ENCODE results near the gene TACC2. TPM values are rescaled to one million over a fixed set of nuclear protein-coding genes. Genes with fewer than 3 reads are reported as not detected.

TACC2 gene
- total RNA-seq, 1 donor from 2014 or later = 22.0 TPM

- H3K4me1 ChIP-seq (ENCODE audit: insufficient read depth, low read length) = no peaks in the 10 kb centered on the region
- H3K4me1 Mint-ChIP-seq (ENCODE audit: low read depth, unreplicated experiment) = no peaks in the 10 kb centered on the region
- H3K9me3 ChIP-seq (ENCODE audit: insufficient read depth, low read depth, low read length) = no peaks in the 10 kb centered on the region
- H2AFZ ChIP-seq (ENCODE audit: low read depth, low read length) = no peak overlapping the region
- no peaks in the 10 kb centered on the region for H3K27me3 ChIP-seq (ENCODE audit: insufficient read depth, low read length)
- DNase-seq (ENCODE audit: low read depth) (peak; percentile 24), FAIRE-seq (no peak)
- H3K4me2 ChIP-seq (ENCODE audit: low read length) = no peak overlapping the region
- no peaks in the 10 kb centered on the region for H3K79me2 ChIP-seq (ENCODE audit: insufficient read depth, low read length)
- no peaks in the 10 kb centered on the region for H3K9me3 Mint-ChIP-seq (ENCODE audit: unreplicated experiment)
- H3K27ac Mint-ChIP-seq (ENCODE audit: unreplicated experiment) = no peak overlapping the region
- TF ChIP-seq CTCF (IDR thresholded peaks at IDR 0.05; ENCODE audit: insufficient read depth, low read depth, low read length) = no peak
- no peak for TF ChIP-seq EZH2 (IDR thresholded peaks at IDR 0.05; ENCODE audit: insufficient read depth, low read length)
- H3K27me3 Mint-ChIP-seq (ENCODE audit: low read depth, unreplicated experiment) = no peaks in the 10 kb centered on the region
- peaks cover 24% of the 10 kb centered on the region for H3K36me3 Mint-ChIP-seq (ENCODE audit: low read depth, unreplicated experiment)
- peaks cover 16% of the 10 kb centered on the region for H3K36me3 ChIP-seq (ENCODE audit: insufficient read depth, low read length)
- no peak overlapping the region for H3K27ac ChIP-seq (ENCODE audit: low read depth, low read length)
- H3K4me3 Mint-ChIP-seq (ENCODE audit: unreplicated experiment) = no peak overlapping the region
- no peak overlapping the region for H3K4me3 ChIP-seq (ENCODE audit: insufficient read depth, low read depth, low read length)
- H3K9ac ChIP-seq (ENCODE audit: low read length) = no peak overlapping the region
- no peaks in the 10 kb centered on the region for H4K20me1 ChIP-seq (ENCODE audit: insufficient read depth, low read length)
Measured at GRCh38 chr10:122239578-122240257, 250.8 kb downstream of the TACC2 start.

- Histone ChIP-seq H2AFZ (ENCODE audit: low read depth, low read length) (no peak overlapping the region), H3K9ac (ENCODE audit: low read length) (no peak overlapping the region), H4K20me1 (ENCODE audit: insufficient read depth, low read length) (no peaks in the 10 kb centered on the region), H3K4me3 (ENCODE audit: insufficient read depth, low read depth, low read length) (no peak overlapping the region), H3K4me2 (ENCODE audit: low read length) (no peak overlapping the region), H3K27me3 (ENCODE audit: insufficient read depth, low read length) (no peaks in the 10 kb centered on the region), H3K4me1 (ENCODE audit: insufficient read depth, low read length) (no peaks in the 10 kb centered on the region), H3K27ac (ENCODE audit: low read depth, low read length) (no peak overlapping the region), H3K9me3 (ENCODE audit: insufficient read depth, low read depth, low read length) (no peaks in the 10 kb centered on the region), H3K79me2 (ENCODE audit: insufficient read depth, low read length) (no peaks in the 10 kb centered on the region), H3K36me3 (ENCODE audit: insufficient read depth, low read length) (peaks cover 16% of the 10 kb centered on the region)
- Mint-ChIP-seq H3K27me3 (ENCODE audit: low read depth, unreplicated experiment) (no peaks in the 10 kb centered on the region), H3K36me3 (ENCODE audit: low read depth, unreplicated experiment) (peaks cover 22% of the 10 kb centered on the region), H3K4me1 (ENCODE audit: low read depth, unreplicated experiment) (no peaks in the 10 kb centered on the region), H3K4me3 (ENCODE audit: unreplicated experiment) (no peak overlapping the region), H3K9me3 (ENCODE audit: unreplicated experiment) (no peaks in the 10 kb centered on the region), H3K27ac (ENCODE audit: unreplicated experiment) (no peak overlapping the region)
- no peak for DNase-seq (ENCODE audit: low read depth)
- no peak for FAIRE-seq
- TF ChIP-seq EZH2 (IDR thresholded peaks at IDR 0.05; ENCODE audit: insufficient read depth, low read length) = no peak
- no peak for TF ChIP-seq CTCF (IDR thresholded peaks at IDR 0.05; ENCODE audit: insufficient read depth, low read depth, low read length)
Measured at GRCh38 chr10:122240401-122240800, 251.4 kb downstream of the TACC2 start.

- Histone ChIP-seq H3K36me3 (ENCODE audit: insufficient read depth, low read length) (peaks cover 11% of the 10 kb centered on the region), H4K20me1 (ENCODE audit: insufficient read depth, low read length) (no peaks in the 10 kb centered on the region), H2AFZ (ENCODE audit: low read depth, low read length) (no peak overlapping the region), H3K27ac (ENCODE audit: low read depth, low read length) (no peak overlapping the region), H3K79me2 (ENCODE audit: insufficient read depth, low read length) (no peaks in the 10 kb centered on the region), H3K4me1 (ENCODE audit: insufficient read depth, low read length) (no peaks in the 10 kb centered on the region), H3K27me3 (ENCODE audit: insufficient read depth, low read length) (no peaks in the 10 kb centered on the region), H3K4me3 (ENCODE audit: insufficient read depth, low read depth, low read length) (no peak overlapping the region), H3K9ac (ENCODE audit: low read length) (no peak overlapping the region), H3K4me2 (ENCODE audit: low read length) (no peak overlapping the region), H3K9me3 (ENCODE audit: insufficient read depth, low read depth, low read length) (no peaks in the 10 kb centered on the region)
- DNase-seq (ENCODE audit: low read depth) (no peak), FAIRE-seq (no peak)
- Mint-ChIP-seq H3K27me3 (ENCODE audit: low read depth, unreplicated experiment) (no peaks in the 10 kb centered on the region), H3K4me1 (ENCODE audit: low read depth, unreplicated experiment) (no peaks in the 10 kb centered on the region), H3K27ac (ENCODE audit: unreplicated experiment) (no peak overlapping the region), H3K36me3 (ENCODE audit: low read depth, unreplicated experiment) (peaks cover 22% of the 10 kb centered on the region), H3K9me3 (ENCODE audit: unreplicated experiment) (no peaks in the 10 kb centered on the region), H3K4me3 (ENCODE audit: unreplicated experiment) (no peak overlapping the region)
- TF ChIP-seq CTCF (IDR thresholded peaks at IDR 0.05; ENCODE audit: insufficient read depth, low read depth, low read length) (no peak), EZH2 (IDR thresholded peaks at IDR 0.05; ENCODE audit: insufficient read depth, low read length) (no peak)
Measured at GRCh38 chr10:122241836-122242235, 252.9 kb downstream of the TACC2 start.

All from astrocyte (in vitro differentiated cells and primary cell).